ENCODE measurements around the gene DNAJC12.

DNAJC12 gene

DNA sequence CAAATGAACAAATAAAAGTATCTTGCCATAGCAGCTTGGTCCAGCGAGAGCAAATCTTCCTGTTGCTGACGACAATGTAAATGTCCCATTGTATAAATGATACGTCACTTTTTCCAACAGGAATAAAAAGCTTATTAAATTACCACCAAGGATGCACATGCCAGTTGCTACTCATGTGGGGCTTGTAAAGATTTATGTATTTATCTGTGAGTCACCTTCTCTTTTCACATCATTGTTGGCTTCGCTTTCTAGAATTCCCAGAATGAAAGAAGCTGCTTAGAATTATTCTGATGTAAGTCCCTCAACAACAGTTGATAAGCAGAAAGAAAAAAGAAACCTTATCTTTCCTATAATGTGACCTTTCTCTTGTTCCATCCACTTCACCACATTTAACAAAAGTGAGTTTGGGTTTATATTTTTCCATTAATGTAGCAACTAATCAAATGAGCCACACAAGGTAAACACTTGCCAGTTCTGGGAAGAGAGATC lies 22.4 kb downstream of the DNAJC12 start:
- H3F3A ChIP-seq (ENCODE audit: insufficient read depth, low read length) = no peaks in the 10 kb centered on the region
- no peaks in the 10 kb centered on the region for H3K9me2 ChIP-seq (replicated peaks; ENCODE audit: insufficient read depth, low read length)
- no peak overlapping the region for H3K9ac ChIP-seq (ENCODE audit: low read length)
- TF ChIP-seq, protein P1, sequence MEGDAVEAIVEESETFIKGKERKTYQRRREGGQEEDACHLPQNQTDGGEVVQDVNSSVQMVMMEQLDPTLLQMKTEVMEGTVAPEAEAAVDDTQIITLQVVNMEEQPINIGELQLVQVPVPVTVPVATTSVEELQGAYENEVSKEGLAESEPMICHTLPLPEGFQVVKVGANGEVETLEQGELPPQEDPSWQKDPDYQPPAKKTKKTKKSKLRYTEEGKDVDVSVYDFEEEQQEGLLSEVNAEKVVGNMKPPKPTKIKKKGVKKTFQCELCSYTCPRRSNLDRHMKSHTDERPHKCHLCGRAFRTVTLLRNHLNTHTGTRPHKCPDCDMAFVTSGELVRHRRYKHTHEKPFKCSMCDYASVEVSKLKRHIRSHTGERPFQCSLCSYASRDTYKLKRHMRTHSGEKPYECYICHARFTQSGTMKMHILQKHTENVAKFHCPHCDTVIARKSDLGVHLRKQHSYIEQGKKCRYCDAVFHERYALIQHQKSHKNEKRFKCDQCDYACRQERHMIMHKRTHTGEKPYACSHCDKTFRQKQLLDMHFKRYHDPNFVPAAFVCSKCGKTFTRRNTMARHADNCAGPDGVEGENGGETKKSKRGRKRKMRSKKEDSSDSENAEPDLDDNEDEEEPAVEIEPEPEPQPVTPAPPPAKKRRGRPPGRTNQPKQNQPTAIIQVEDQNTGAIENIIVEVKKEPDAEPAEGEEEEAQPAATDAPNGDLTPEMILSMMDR (IDR thresholded peaks at IDR 0.05; ENCODE audit: low read length) = no peak
- TF ChIP-seq EZH2 (optimal IDR thresholded peaks at IDR 0.05; ENCODE audit: low read depth, low read length) (no peak), EZH2phosphoT487 (IDR thresholded peaks at IDR 0.05; ENCODE audit: low read length) (no peak)
- H3K27ac ChIP-seq (ENCODE audit: low read length) = no peak overlapping the region
- no peaks in the 10 kb centered on the region for H3K36me3 ChIP-seq (replicated peaks; ENCODE audit: insufficient read depth, low read length)
- no peaks in the 10 kb centered on the region for H3K4me1 ChIP-seq (ENCODE audit: low read length)
- H2AFZ ChIP-seq (ENCODE audit: low read length) = no peak overlapping the region
- no peaks in the 10 kb centered on the region for H4K20me1 ChIP-seq (ENCODE audit: insufficient read depth, low read length)
- no peak for DNase-seq
- H3K79me2 ChIP-seq (ENCODE audit: low read length) = no peaks in the 10 kb centered on the region
- H3K4me2 ChIP-seq (ENCODE audit: low read depth, low read length) = no peak overlapping the region
- H3K9me3 ChIP-seq (replicated peaks; ENCODE audit: insufficient read depth, low read length) = no peaks in the 10 kb centered on the region
- no peak overlapping the region for H3K4me3 ChIP-seq (ENCODE audit: low read length)
- H3K27me3 ChIP-seq (replicated peaks; ENCODE audit: insufficient read depth, low read length) = no peaks in the 10 kb centered on the region

DNA sequence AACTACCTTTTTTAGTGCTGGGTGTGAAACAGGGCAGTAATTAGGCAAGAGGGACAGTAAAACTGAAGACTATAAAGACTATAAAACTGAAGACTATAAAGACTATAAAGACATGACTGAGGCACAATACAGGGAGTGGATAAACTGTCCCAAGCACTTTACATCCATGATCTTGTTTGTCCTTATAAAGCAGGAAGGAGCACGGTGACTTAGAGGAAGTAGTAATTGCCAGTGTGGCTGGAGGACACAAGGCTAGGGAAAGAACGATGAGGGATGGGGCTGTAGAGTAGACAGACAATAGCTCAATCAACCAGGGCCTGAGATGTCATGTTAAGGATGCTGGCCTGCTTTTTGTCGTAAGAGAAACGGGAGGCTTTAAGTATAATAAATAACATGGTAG lies 26.0 kb downstream of the DNAJC12 start:
- Histone ChIP-seq H4K20me1 (ENCODE audit: insufficient read depth, low read length) (no peaks in the 10 kb centered on the region), H3K4me3 (ENCODE audit: low read length) (no peak overlapping the region), H3K9me3 (replicated peaks; ENCODE audit: insufficient read depth, low read length) (no peaks in the 10 kb centered on the region), H3K36me3 (replicated peaks; ENCODE audit: insufficient read depth, low read length) (no peaks in the 10 kb centered on the region), H2AFZ (ENCODE audit: low read length) (no peak overlapping the region), H3F3A (ENCODE audit: insufficient read depth, low read length) (no peaks in the 10 kb centered on the region), H3K4me2 (ENCODE audit: low read depth, low read length) (no peak overlapping the region), H3K79me2 (ENCODE audit: low read length) (no peaks in the 10 kb centered on the region), H3K9me2 (replicated peaks; ENCODE audit: insufficient read depth, low read length) (no peaks in the 10 kb centered on the region), H3K27ac (ENCODE audit: low read length) (no peak overlapping the region), H3K27me3 (replicated peaks; ENCODE audit: insufficient read depth, low read length) (no peaks in the 10 kb centered on the region), H3K4me1 (ENCODE audit: low read length) (no peaks in the 10 kb centered on the region), H3K9ac (ENCODE audit: low read length) (no peak overlapping the region)
- no peak for TF ChIP-seq EZH2 (optimal IDR thresholded peaks at IDR 0.05; ENCODE audit: low read depth, low read length)
- TF ChIP-seq EZH2phosphoT487 (IDR thresholded peaks at IDR 0.05; ENCODE audit: low read length) = no peak
- TF ChIP-seq, protein P1 (IDR thresholded peaks at IDR 0.05; ENCODE audit: low read length) = no peak
- DNase-seq = no peak

DNA sequence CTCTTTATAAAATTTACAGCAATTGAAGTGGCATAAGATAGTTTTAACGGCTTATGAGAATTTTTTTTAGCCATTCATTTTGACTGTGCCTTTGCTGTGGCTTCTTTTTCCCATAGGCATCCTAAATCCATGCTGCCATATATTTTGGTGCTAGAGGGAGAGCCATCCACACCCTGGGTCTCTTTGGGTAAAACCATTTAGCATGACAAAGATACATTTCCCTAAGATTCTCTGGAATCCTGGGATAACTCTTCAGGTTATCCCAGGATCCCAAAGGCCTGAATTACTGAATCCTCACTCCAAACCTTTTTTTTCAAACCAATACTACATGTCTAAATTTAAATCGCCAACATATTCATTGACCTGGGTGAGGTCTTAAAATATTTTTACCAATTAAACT lies 28.9 kb downstream of the DNAJC12 start:
- H3K9me2 ChIP-seq (replicated peaks; ENCODE audit: insufficient read depth, low read length) = no peaks in the 10 kb centered on the region
- H3K9ac ChIP-seq (ENCODE audit: low read length) = no peak overlapping the region
- H3K9me3 ChIP-seq (replicated peaks; ENCODE audit: insufficient read depth, low read length) = no peaks in the 10 kb centered on the region
- H3K4me1 ChIP-seq (ENCODE audit: low read length) = no peaks in the 10 kb centered on the region
- H3K4me2 ChIP-seq (ENCODE audit: low read depth, low read length) = no peak overlapping the region
- no peaks in the 10 kb centered on the region for H3F3A ChIP-seq (ENCODE audit: insufficient read depth, low read length)
- no peak overlapping the region for H3K4me3 ChIP-seq (ENCODE audit: low read length)
- H3K27ac ChIP-seq (ENCODE audit: low read length) = no peak overlapping the region
- no peak for DNase-seq
- H3K36me3 ChIP-seq (replicated peaks; ENCODE audit: insufficient read depth, low read length) = no peaks in the 10 kb centered on the region
- H3K27me3 ChIP-seq (replicated peaks; ENCODE audit: insufficient read depth, low read length) = no peaks in the 10 kb centered on the region
- H2AFZ ChIP-seq (ENCODE audit: low read length) = no peak overlapping the region
- no peaks in the 10 kb centered on the region for H4K20me1 ChIP-seq (ENCODE audit: insufficient read depth, low read length)
- no peaks in the 10 kb centered on the region for H3K79me2 ChIP-seq (ENCODE audit: low read length)
- TF ChIP-seq, protein P1 (IDR thresholded peaks at IDR 0.05; ENCODE audit: low read length) = no peak
- TF ChIP-seq EZH2 (optimal IDR thresholded peaks at IDR 0.05; ENCODE audit: low read depth, low read length) = no peak
- TF ChIP-seq EZH2phosphoT487 (IDR thresholded peaks at IDR 0.05; ENCODE audit: low read length) = no peak
